Measurements from ENCODE around the gene DLAT.
"Not testable (repeated sequence)": the region's sequence is repeated elsewhere in the genome, so short reads cannot be mapped to it uniquely, and the experiment has no call there.

DLAT gene

GRCh38 chr11:112004389-112004788 lies 20.8 kb upstream of the DLAT start:
- in situ Hi-C loops (cut with MboI; ENCODE audit: low sequenced_read_pairs) = no loop called here

- in situ Hi-C loops (cut with MboI; ENCODE audit: low sequenced_read_pairs) = no loop called here
Measured at GRCh38 chr11:112005422-112006094, 19.6 kb upstream of the DLAT start.

DNA sequence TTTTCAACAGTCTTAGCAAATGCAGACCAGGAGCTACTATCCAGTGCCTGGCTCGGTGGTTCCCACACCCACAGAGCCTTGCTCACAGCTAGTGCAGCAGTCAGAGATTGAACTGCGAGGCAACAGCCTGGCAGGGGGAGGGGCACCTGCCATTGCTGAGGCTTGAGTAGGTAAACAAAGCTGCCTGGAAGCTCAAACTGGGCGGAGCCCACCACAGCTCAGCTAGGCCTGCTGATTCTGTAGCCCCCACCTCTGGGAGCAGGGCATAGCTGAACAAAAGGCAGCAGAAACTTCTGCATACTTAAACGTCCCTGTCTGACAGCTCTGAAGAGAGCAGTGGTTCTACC lies 19.1 kb upstream of the DLAT start:
- in situ Hi-C loops (cut with MboI; ENCODE audit: low sequenced_read_pairs) = not testable (repeated sequence)

- in situ Hi-C loops (cut with MboI; ENCODE audit: low sequenced_read_pairs) = not testable (repeated sequence)
Measured at GRCh38 chr11:112011451-112011850, 13.8 kb upstream of the DLAT start.

DNA sequence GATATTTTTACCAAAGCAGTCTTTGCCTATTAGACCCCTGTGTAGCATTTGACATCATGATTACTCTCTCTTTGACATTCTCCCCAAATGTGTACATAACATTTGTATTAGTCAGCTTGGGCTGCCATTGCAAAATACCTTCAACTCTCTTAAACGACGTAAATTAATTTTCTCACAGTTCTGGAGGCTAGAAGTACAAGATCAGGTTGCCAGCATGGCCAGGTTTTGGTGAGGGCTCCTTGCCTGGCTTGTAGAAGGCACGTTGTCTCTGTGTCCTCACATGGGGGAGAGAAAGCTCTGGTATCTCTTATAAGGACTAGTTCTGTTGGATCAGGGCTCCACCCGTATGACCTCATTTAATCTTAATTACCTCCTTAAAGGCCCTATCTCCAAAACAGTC lies 12.3 kb upstream of the DLAT start:
- in situ Hi-C loops (cut with MboI; ENCODE audit: low sequenced_read_pairs) = no loop called here

DNA sequence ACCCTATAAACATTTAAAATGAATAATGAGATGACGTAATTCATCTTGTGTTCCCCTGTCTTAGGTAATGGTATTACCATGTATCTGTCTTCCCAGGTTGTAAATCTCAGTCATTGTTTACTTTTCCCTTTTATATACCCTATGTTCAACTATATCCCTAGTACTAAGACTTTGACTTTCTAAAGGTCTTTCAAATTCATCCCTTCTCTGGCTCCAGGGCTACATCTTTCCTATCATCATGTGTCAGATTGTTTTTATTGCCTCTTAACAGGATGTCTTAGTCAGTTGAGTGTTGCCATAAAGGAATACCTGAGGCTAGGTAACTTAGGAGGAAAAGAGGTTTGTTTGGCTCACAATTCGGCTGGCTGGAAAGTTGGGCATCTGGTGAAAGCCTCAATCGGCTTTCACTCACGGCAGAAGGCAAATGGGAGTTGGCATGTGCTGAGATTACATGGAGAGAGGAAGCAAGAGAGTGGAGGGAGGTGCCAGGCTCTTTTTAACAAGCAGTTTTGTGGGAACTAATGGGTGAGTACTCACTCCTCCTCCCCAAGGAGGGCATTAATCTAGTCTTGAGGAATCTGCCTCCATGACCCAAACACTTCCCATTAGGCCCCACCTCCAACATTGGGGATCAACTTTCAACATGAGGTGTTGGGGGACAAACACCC lies 11.6 kb upstream of the DLAT start:
- in situ Hi-C loops (cut with MboI; ENCODE audit: low sequenced_read_pairs) = no loop called here

DNA sequence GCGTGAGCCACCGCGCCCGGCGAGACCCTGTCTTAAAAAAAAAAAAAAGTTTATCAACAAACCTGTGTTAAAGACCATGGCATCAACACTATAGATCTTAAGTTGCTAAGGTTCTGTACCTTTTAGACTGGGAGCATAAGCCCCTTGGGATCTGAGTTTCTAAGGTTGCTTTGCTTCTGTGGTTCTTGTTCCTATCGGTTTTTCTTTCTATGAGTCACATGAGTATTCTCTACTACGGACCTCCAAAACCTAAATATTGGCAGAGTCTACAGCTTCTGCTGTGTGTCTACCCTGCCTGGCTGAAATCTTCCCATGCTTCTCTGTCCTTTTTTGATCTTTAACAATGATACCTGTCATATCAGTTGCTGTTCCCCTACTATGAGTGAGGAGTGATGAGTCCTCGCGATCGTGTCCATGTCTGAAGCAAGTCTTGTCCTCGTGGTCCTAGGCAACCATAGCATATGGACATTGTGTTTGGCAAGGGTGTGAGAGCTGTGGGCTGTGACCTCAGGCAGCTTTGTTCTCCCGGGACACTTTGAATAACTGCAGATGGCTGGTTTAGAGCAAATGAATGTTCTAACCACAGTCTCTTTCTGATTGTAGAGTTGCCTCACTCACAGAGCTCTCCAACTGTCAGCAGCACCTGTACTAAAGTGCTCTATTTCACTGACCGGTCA lies 9.0 kb upstream of the DLAT start:
- in situ Hi-C loops (cut with MboI; ENCODE audit: low sequenced_read_pairs) = no loop called here

DNA sequence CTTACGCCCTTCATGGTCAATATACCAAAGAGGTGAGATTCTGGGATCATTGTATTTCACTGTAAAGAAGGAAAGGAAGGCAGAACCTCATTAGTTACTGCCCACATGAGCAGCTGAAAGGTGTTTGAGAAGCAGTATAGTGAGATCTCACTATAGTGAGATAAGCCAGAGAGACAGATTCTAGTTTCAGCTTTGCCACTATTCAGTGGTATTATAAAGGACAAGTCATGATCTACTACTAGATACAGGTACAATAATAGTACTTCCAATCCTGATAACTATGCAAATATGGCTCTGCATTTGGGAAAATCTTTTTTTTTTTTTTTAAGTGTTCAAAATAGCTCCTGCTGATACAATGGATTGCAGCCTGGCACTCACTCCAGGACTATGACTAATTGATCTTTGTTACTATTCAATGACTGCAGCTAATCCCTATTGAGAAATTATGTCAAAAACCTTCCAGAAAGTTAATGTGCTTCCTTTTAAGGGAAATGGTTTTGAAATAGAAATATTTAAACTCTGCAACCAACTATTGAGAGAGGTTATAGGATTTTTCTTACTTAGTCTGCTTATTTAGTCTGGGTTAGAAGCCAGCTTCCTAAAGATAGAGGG lies 8.3 kb upstream of the DLAT start:
- in situ Hi-C loops (cut with MboI; ENCODE audit: low sequenced_read_pairs) = no loop called here

DNA sequence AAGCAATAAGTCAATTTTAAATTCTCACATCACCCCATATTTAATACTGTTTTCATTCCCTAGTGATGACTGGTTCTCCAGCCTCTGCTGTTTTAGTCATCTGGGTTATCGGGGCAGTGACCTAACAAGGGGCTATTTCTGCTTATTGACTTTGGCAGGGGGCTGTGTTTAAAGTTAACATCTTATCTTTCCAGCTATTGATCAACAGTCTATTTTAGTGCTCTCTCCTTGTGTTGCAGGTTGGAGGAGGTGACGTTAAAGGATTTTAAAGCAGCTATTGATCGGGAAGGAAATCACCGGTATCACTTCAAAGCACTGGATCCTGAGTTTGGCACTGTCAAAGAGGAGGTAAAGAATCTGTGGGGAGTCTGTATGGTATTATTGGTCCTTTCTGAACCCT lies 7.7 kb upstream of the DLAT start:
- in situ Hi-C loops (cut with MboI; ENCODE audit: low sequenced_read_pairs) = no loop called here

DNA sequence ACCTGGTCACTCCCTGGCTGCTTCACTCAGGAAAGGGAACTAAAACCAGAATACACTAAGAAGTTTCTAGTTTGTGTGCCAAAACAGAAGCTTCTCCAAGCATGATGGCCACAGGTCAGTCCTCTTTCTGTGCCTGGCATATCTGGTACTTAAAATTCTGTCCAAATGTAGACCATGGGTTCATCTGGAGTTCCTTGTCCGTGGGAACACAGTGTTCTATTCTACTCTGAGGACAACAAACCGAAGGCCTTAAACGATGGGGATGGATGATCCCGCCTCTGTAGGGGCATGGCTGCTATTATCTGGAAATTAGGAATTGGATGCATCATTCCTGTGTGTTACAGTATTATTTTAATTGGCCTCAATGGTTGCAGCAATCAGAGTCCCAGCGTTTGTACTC lies 6.1 kb upstream of the DLAT start:
- in situ Hi-C loops (cut with MboI; ENCODE audit: low sequenced_read_pairs) = no loop called here

- in situ Hi-C loops (cut with MboI; ENCODE audit: low sequenced_read_pairs) = no loop called here
Measured at GRCh38 chr11:112023104-112023503, 2.1 kb upstream of the DLAT start.

DNA sequence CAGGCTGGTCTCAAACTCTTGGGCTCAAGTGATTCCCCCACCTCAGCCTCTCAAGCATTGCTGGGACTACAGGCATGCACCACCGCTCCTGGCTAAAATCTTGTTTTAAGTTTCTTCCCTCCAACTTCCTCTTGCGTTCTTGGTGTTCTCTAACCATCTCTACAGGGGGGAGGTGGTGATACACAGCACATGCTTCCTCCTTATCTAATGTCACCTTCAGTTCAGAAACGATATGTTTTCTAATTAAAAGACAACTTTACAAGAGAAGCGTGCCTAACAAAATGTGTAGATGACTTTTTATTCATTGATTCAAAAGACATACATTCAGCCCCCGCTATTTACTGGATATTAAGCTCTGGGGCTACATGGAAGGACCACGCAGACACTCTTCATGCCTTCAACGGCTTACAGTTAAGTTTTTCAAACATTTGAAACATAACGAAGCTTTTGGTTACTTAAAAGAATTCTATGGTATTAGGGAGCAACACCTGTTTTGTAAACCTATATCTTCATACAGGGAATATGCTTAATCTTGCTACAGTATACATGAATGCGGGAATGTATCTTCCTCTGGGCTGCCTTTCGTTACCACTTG lies 933 bp upstream of the DLAT start:
- in situ Hi-C loops (cut with MboI; ENCODE audit: low sequenced_read_pairs) = no loop called here

DNA sequence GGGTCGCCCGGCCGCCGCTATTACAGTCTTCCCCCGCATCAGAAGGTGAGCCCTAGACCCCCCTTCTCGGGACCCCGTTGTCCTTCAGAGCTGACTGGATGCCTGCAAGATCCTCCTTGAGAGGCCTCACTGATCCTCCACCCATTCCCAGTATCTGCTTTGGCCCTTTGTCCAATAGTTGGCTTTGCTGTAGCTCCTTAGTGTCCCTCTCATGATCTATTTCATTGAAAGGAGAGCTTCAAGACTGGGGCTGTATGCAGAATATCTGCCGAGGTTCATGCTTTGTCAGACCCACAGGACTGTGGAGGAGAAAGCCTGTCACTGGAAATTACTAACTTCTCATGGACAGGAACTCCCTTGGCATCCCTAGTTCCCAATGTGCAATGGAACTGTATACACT lies 499 bp downstream of the DLAT start:
- in situ Hi-C loops (cut with MboI; ENCODE audit: low sequenced_read_pairs) = no loop called here

DNA sequence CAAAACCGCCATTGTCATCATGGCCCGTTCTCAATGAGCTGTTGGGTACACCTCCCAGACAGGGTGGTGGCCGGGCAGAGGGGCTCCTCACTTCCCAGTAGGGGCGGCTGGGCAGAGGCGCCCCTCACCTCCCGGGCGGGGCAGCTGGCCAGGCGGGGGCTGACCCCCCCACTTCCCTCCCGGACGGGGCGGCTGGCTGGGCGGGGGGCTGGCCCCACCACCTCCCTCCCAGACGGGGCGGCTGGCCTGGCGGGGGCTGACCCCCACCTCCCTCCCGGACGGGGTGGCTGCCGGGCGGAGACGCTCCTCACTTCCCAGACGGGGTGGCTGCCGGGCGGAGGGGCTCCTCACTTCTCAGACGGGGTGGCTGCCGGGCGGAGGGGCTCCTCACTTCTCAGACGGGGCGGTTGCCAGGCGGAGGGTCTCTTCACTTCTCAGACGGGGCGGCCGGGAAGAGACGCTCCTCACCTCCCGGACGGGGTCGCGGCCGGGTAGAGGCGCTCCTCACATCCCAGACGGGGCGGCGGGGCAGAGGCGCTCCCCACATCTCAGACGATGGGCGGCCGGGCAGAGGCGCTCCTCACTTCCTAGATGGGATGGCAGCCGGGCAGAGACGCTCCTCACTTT lies 1.7 kb downstream of the DLAT start:
- in situ Hi-C loops (cut with MboI; ENCODE audit: low sequenced_read_pairs) = not testable (repeated sequence)

DNA sequence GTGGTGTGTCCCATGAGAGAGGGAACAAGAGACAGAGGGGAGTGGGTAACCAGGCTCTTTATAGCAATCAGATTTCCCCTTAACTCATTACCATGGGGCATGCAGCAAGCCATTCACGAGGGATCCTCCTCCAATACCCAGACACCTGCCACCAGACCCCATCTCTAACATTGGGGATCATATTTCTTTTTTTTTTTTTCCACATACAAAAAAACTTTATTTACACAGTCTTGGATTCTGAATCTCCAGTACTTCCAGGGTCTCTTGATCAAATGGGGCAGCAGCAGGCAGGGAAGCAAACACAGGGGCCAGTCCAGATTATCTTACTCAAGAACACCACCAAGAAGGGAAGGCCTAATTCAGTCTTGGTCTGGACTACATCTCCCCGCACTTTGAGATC lies 4.3 kb downstream of the DLAT start:
- in situ Hi-C loops (cut with MboI; ENCODE audit: low sequenced_read_pairs) = no loop called here

DNA sequence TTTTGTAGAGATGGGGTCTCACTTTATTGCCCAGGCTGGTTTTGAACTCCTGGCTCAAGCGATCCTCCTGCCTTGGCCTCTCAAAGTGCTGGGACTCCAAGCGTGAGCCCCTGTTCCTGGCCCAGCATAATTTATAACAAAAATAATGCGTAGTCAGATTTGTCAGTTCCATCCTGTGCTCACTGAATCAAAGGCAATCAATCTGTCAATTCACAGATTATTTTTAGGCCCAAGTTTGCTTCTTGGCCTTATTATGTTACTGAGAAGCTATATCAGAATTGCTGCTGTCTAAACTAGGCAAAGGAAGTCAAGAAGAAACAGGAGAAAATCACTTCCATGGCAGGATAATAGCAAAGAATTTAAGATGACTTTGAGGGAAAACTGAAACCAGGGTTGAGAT lies 8.7 kb downstream of the DLAT start:
- in situ Hi-C loops (cut with MboI; ENCODE audit: low sequenced_read_pairs) = no loop called here

DNA sequence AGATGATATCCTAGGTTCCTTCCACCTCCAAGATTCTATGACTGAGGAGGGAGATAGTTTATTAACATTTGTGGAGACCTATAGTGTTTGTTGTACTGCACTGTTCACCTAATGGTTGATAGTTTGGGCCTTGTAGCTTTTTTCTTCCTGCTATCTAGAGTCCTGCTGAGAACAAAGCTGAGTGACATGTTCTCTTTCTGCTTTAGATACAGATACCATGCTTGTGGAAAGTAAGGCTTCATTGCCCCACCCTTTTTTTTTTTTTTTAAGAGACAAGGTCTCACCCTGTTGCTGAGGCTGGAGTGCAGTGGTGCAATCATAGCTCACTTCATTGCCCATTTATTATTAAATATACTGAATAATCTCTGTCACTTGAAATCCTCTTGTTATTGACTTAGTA lies 12.3 kb downstream of the DLAT start:
- in situ Hi-C loops (cut with MboI; ENCODE audit: low sequenced_read_pairs) = no loop called here

GRCh38 chr11:112042161-112042960 lies 17.2 kb downstream of the DLAT start:
- in situ Hi-C loops (cut with MboI; ENCODE audit: low sequenced_read_pairs) = no loop called here

- in situ Hi-C loops (cut with MboI; ENCODE audit: low sequenced_read_pairs) = no loop called here
Measured at GRCh38 chr11:112042961-112043304, 17.7 kb downstream of the DLAT start.

DNA sequence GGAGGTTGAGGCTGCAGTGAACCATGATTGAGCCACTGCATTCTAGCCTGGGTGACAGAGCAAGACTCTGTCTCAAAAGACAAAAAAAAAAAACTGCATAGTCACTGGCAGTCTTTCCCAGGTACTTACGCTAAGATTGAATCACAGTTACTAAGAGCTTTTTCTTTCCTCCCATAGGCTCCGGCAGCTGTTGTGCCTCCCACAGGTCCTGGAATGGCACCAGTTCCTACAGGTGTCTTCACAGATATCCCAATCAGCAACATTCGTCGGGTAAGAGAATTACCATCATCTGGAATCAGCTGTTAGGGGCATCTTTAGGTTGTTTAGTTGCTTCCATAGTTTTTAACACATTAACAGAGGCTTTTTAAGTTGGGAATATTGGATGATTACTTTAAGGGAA lies 19.8 kb downstream of the DLAT start:
- in situ Hi-C loops (cut with MboI; ENCODE audit: low sequenced_read_pairs) = no loop called here

Data from HL-60/S4 treated with retinoic acid at 250 ng/mL for 4 days and 3 days (cell line).